HEK293T (cell line): Measurements from ENCODE around the gene TLK1.

Experiments used
- ELF4 ChIP-seq: fragments of 450-650 bp; IDR thresholded peaks from 2 replicates; pipeline ENCODE4 v1.6.1; 2017; ENCODE audit warnings: antibody characterized with exemption
- FOXM1 ChIP-seq: fragments of 450-650 bp; IDR thresholded peaks from 2 replicates; pipeline ENCODE4 v1.6.1; 2017; ENCODE audit warnings: mild to moderate bottlenecking, borderline replicate concordance
- SP1 ChIP-seq: fragments of 450-650 bp; IDR thresholded peaks from 2 replicates; pipeline ENCODE4 v1.6.1; 2017

- TF ChIP-seq FOXM1: no peak
- TF ChIP-seq SP1: no peak
- TF ChIP-seq ELF4: no peak
Measured at GRCh38 chr2:171174075-171174474, 13.4 kb upstream of the TLK1 start.
